AG04449 (cell line): ENCODE results near the gene OR10A6.

Experiments
- CTCF ChIA-PET: fragments of 350-600 bp; formaldehyde crosslinking; extraction: SDS; loops from one replicate; lab custom pipeline; 2021; ENCODE audit warnings: antibody characterized with exemption; lab: Yijun Ruan, JAX
- POLR2A ChIA-PET: fragments of 400-600, 350-600 bp; formaldehyde crosslinking; extraction: SDS; loops from one replicate; lab custom pipeline; 2020; ENCODE audit warnings: antibody characterized with exemption, inconsistent platforms; lab: Yijun Ruan, JAX
- DNase-seq: peaks from one replicate; pipeline ENCODE4 v3.0.0-alpha.2; 2010; ENCODE audit warnings: low read depth, low spot score
- H3K4me3 ChIP-seq: 2 replicates; pipeline ENCODE4 v1.5.1; 2011; ENCODE audit warnings: low read depth, mild to moderate bottlenecking, control low read depth, low read length
- TF ChIP-seq, protein P1 (sequence below): IDR thresholded peaks from one replicate; pipeline ENCODE4 v1.5.1; 2011; ENCODE audit warnings: mild to moderate bottlenecking, moderate library complexity, low read length, control low read depth, inconsistent platforms; ENCODE audit not compliant: insufficient read depth; ENCODE audit errors: missing control alignments

Gene OR10A6, protein sequence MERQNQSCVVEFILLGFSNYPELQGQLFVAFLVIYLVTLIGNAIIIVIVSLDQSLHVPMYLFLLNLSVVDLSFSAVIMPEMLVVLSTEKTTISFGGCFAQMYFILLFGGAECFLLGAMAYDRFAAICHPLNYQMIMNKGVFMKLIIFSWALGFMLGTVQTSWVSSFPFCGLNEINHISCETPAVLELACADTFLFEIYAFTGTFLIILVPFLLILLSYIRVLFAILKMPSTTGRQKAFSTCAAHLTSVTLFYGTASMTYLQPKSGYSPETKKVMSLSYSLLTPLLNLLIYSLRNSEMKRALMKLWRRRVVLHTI

DNA sequence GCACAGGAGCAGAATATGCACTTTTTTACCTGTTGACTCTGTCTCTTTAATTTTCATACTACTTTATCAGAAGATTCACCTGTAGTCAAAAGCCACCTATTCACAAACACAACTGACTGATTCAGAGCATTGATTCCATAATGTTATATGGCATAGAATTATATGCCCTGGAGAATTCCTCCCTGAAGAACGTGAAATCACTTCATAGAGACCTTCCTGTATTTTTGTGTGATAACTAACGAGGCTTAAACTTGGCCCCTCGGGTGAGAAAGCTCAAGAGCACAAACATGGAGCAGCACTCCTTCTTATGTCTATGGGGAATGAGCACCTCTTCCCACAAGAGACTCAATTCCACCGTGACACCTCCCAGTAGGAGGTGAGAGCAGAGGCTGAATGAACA lies at the start of gene OR10A6:
Gene OR10A6 (minus strand): TSS at position 101 of the 400 bp plus-strand sequence. CDS start 2,606 bp downstream, outside the sequence.
- TF ChIP-seq, protein P1, sequence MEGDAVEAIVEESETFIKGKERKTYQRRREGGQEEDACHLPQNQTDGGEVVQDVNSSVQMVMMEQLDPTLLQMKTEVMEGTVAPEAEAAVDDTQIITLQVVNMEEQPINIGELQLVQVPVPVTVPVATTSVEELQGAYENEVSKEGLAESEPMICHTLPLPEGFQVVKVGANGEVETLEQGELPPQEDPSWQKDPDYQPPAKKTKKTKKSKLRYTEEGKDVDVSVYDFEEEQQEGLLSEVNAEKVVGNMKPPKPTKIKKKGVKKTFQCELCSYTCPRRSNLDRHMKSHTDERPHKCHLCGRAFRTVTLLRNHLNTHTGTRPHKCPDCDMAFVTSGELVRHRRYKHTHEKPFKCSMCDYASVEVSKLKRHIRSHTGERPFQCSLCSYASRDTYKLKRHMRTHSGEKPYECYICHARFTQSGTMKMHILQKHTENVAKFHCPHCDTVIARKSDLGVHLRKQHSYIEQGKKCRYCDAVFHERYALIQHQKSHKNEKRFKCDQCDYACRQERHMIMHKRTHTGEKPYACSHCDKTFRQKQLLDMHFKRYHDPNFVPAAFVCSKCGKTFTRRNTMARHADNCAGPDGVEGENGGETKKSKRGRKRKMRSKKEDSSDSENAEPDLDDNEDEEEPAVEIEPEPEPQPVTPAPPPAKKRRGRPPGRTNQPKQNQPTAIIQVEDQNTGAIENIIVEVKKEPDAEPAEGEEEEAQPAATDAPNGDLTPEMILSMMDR, result no peak
- ChIA-PET CTCF (no interaction called here), POLR2A (no interaction called here)
- H3K4me3 ChIP-seq, result no peak within 1 kb of the TSS
- no peak for DNase-seq

DNA sequence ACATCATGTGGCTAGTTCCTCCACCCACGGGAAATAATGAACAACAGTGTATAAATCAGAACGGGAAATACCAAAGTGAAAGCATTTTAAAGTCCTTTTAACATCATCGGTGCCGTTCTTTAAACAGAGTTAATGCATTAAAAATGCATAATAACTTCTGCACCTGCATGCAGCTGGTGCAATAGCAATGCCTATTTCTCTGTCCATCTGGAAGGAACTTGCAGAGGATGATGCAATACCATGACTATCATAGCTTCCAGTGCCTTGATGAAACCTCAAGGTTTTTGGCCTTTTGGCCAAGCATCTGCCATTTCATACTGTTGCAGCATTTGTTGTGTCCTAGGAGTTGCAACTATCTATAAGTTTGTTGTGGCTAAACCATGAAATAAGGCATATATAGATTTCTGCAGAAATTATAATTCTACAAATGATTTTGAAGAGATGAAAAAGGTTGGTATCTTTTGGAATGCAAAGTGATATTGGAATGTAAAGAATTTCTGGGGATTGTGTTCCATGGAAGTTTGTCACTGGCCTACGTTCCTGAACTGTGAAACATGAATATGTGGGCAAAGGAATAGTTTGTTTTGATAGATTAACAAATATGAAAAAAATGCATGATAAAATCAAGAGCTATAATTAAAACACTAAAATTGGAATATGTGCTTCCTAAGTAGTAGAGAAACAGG lies 46.3 kb upstream of the OR10A6 start:
- ChIA-PET CTCF (interaction anchor here (1.3 to 11.9 kb wide), 8 partner anchors 9 to 879 kb away, joined by 3 to 298 read pairs (median 14); partner anchors contain the start of genes EIF3F and NLRP10), POLR2A (interaction anchor here (1.0 to 2.1 kb wide), 5 partner anchors 9 to 400 kb away, joined by 3 to 17 read pairs (median 8); partner anchors contain the start of genes EIF3F and NLRP10)
- peak; percentile 87 for DNase-seq
- TF ChIP-seq, protein P1, result no peak
- no peak overlapping the region for H3K4me3 ChIP-seq

DNA sequence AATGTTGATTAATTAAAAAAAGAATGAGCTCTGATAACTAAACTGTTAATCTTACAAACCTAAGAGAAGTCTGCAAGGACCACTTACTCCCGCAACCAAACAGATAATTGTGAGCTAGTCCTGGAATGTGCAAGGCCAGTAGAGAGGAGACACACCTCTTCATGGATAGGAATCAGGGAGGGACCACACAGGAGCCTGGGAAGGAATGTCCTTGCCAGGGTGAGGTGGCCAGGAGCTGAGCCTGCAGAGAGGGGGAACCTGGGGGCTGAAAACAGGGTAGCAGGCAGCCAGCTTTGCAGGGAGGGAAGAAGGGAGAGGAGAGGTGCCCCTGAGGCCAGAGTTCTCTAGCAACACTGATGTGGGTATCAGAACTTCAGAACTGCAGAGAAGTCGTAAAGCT lies 43.6 kb upstream of the OR10A6 start:
- ChIA-PET CTCF (interaction anchor here (1.1 to 4.7 kb wide), 5 partner anchors 10 to 82 kb away, joined by 3 to 28 read pairs (median 18); partner anchors contain the start of genes EIF3F and NLRP10), POLR2A (interaction anchor here (1.3 kb wide), 1 partner anchor 9 kb away, joined by 9 read pairs; the partner anchor contains the start of gene NLRP10)
- H3K4me3 ChIP-seq, result no peak overlapping the region
- TF ChIP-seq, protein P1, result no peak
- DNase-seq, result no peak

DNA sequence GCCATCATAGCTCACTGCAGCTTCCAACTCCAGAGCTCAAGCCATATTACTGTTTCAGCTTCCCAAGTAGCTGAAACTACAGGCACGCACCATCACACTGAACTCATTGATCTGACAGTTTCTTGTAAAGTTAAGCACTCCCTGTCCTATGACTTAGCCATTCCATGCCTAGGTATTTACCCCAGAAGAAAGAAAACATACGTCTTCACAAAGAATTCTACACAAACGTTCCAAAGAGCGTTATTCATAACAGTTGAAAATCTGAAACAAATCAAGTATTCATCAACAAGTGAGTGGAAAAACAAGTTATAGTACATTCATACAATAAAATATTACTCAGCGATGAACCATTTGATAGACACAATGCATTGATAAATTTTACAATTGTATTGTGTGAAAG lies 41.9 kb upstream of the OR10A6 start:
- TF ChIP-seq, protein P1, result no peak
- CTCF ChIA-PET, result interaction anchor here (0.9 to 3.6 kb wide), 2 partner anchors 13 to 68 kb away, joined by 3 to 28 read pairs; partner anchors contain the start of gene EIF3F
- POLR2A ChIA-PET, result no interaction called here
- no peak for DNase-seq
- H3K4me3 ChIP-seq, result no peak overlapping the region

DNA sequence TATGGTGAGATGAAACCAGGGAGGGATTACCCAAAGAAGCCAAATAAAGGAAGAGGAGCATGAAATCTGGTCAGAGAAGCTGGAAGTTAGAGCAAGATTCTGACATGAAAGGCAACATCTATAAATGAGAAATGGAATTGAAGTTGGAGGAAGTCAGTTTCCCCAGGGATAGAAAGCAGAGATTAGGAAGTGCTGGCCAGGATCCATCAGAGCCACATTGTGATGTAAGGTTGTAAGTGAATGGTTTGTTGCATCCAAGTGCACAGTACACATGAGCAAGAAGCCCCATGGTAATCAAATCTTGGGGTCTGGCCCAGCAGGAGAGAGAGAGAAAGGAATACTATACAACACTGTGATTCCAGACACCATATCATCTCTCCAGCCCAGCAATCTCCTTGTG lies 40.8 kb upstream of the OR10A6 start:
- no peak overlapping the region for H3K4me3 ChIP-seq
- DNase-seq, result no peak
- CTCF ChIA-PET, result no interaction called here
- POLR2A ChIA-PET, result no interaction called here
- TF ChIP-seq, protein P1, result no peak
